Mucosa of stomach (tissue), 1 donor: Measurements from ENCODE around the gene TIMM21.

Experiments
- H3K27me3 ChIP-seq: one replicate; pipeline ENCODE4 v1.7.0; 2013; ENCODE audit warnings: mild to moderate bottlenecking, low read length; ENCODE audit not compliant: control insufficient read depth, insufficient read depth
- H3K36me3 ChIP-seq: one replicate; pipeline ENCODE4 v1.7.0; 2013; ENCODE audit warnings: low read length; ENCODE audit not compliant: control insufficient read depth, insufficient read depth
- H3K4me1 ChIP-seq: one replicate; pipeline ENCODE4 v1.7.0; 2013; ENCODE audit warnings: mild to moderate bottlenecking, low read length; ENCODE audit not compliant: control insufficient read depth, insufficient read depth
- H3K4me3 ChIP-seq: one replicate; pipeline ENCODE4 v1.7.0; 2013; ENCODE audit warnings: low read length
- H3K9ac ChIP-seq: one replicate; pipeline ENCODE4 v1.7.0; 2013; ENCODE audit warnings: mild to moderate bottlenecking, low read length, moderate library complexity
- H3K9me3 ChIP-seq: one replicate; pipeline ENCODE4 v1.7.0; 2013; ENCODE audit warnings: mild to moderate bottlenecking, low read length, moderate library complexity; ENCODE audit not compliant: control insufficient read depth
- donor health status: Pancreatic carcinoma.

The TIMM21 gene

GRCh38 chr18:74198453-74198852 lies 50.1 kb downstream of the TIMM21 start:
- no peak overlapping the region for H3K9ac ChIP-seq
- H3K27me3 ChIP-seq, result peaks cover 6% of the 10 kb centered on the region
- H3K36me3 ChIP-seq, result no peaks in the 10 kb centered on the region
- H3K4me1 ChIP-seq, result peaks cover 20% of the 10 kb centered on the region
- no peak overlapping the region for H3K4me3 ChIP-seq
- H3K9me3 ChIP-seq, result no peaks in the 10 kb centered on the region

- H3K4me3 ChIP-seq, result no peak overlapping the region
- H3K4me1 ChIP-seq, result peaks cover 20% of the 10 kb centered on the region
- H3K9me3 ChIP-seq, result no peaks in the 10 kb centered on the region
- H3K27me3 ChIP-seq, result no peaks in the 10 kb centered on the region
- no peaks in the 10 kb centered on the region for H3K36me3 ChIP-seq
- H3K9ac ChIP-seq, result no peak overlapping the region
Measured at GRCh38 chr18:74200780-74201179, 52.5 kb downstream of the TIMM21 start.

GRCh38 chr18:74203811-74204210 lies 55.5 kb downstream of the TIMM21 start:
- no peaks in the 10 kb centered on the region for H3K27me3 ChIP-seq
- H3K9ac ChIP-seq, result no peak overlapping the region
- no peaks in the 10 kb centered on the region for H3K9me3 ChIP-seq
- no peaks in the 10 kb centered on the region for H3K36me3 ChIP-seq
- H3K4me1 ChIP-seq, result peaks cover 15% of the 10 kb centered on the region
- H3K4me3 ChIP-seq, result no peak overlapping the region

GRCh38 chr18:74204526-74205152 lies 56.3 kb downstream of the TIMM21 start:
- no peaks in the 10 kb centered on the region for H3K36me3 ChIP-seq
- H3K4me3 ChIP-seq, result no peak overlapping the region
- no peaks in the 10 kb centered on the region for H3K9me3 ChIP-seq
- H3K9ac ChIP-seq, result no peak overlapping the region
- peaks cover 15% of the 10 kb centered on the region for H3K4me1 ChIP-seq
- no peaks in the 10 kb centered on the region for H3K27me3 ChIP-seq
